SH-SY5Y (cell line): Measurements from ENCODE around the gene RBM6.

Source experiments
- GATA2 ChIP-seq: IDR thresholded peaks from 2 replicates; pipeline ENCODE4 v1.6.1; 2011; ENCODE audit warnings: mild to moderate bottlenecking, low read depth, low read length
- GATA3 ChIP-seq: IDR thresholded peaks from 2 replicates; pipeline ENCODE4 v1.6.1; 2011; ENCODE audit warnings: low read depth, mild to moderate bottlenecking, low read length, moderate library complexity

DNA sequence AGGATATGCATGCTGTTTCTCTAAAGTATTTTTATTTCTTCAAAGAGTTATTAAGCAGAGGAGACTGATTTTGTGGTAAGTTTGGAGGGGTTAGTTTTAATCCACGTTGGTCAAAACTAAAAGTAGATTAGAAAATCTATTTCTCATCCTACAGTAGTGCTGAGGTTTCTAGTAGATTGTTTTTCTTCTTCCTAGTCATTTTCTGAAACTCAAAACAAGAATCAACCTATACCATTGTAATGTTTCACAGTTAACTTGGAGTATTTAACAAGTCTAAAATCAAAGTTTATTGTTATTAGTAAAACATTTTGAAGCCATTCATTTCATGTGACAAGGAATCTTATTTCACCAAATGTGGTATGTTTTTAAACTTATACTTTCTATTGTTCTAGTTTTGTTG lies 57.9 kb downstream of the RBM6 start:
- no peak for TF ChIP-seq GATA3
- TF ChIP-seq GATA2, result no peak
